KOPT-K1 (cell line): ENCODE measurements around the gene ABCC6.

Experiments used
- H3K27ac ChIP-seq: fragments of 200-600 bp; sonication (generic); 2 replicates; pipeline ENCODE4 v1.5.1; 2016; ENCODE audit warnings: antibody characterized with exemption, mild to moderate bottlenecking, low read depth, low read length; ENCODE audit not compliant: poor library complexity, severe bottlenecking
- H3K36me3 ChIP-seq: fragments of 200-600 bp; sonication (generic); 2 replicates; pipeline ENCODE4 v1.5.1; 2017; ENCODE audit warnings: antibody characterized with exemption, mild to moderate bottlenecking, low read length, moderate library complexity; ENCODE audit not compliant: insufficient read depth
- H3K9me3 ChIP-seq: fragments of 200-600 bp; sonication (generic); 2 replicates; pipeline ENCODE4 v1.5.1; 2017; ENCODE audit warnings: antibody characterized with exemption, low read length, mild to moderate bottlenecking; ENCODE audit not compliant: insufficient read depth, poor library complexity, severe bottlenecking

ABCC6 gene

GRCh38 chr16:16138034-16138635 lies 85.2 kb downstream of the ABCC6 start:
- H3K9me3 ChIP-seq: no peaks in the 10 kb centered on the region
- no peak overlapping the region for H3K27ac ChIP-seq
- peaks cover 99% of the 10 kb centered on the region for H3K36me3 ChIP-seq

- Histone ChIP-seq H3K36me3 (peaks cover 100% of the 10 kb centered on the region), H3K27ac (no peak overlapping the region), H3K9me3 (no peaks in the 10 kb centered on the region)
These were observed 86.2 kb downstream of the ABCC6 start for GRCh38 chr16:16137110-16137509.

- H3K27ac ChIP-seq: no peak overlapping the region
- no peaks in the 10 kb centered on the region for H3K9me3 ChIP-seq
- H3K36me3 ChIP-seq: peaks cover 100% of the 10 kb centered on the region
These were observed 86.7 kb downstream of the ABCC6 start for GRCh38 chr16:16136588-16136987.

GRCh38 chr16:16133943-16134604 lies 89.2 kb downstream of the ABCC6 start:
- peaks cover 100% of the 10 kb centered on the region for H3K36me3 ChIP-seq
- H3K27ac ChIP-seq: no peak overlapping the region

GRCh38 chr16:16131659-16132058 lies 91.6 kb downstream of the ABCC6 start:
- H3K36me3 ChIP-seq: peaks cover 99% of the 10 kb centered on the region
- H3K9me3 ChIP-seq: no peaks in the 10 kb centered on the region
- no peak overlapping the region for H3K27ac ChIP-seq

More at GRCh38 chr16:16133943-16134604, 89.2 kb downstream of the ABCC6 start:
- no peaks in the 10 kb centered on the region for H3K9me3 ChIP-seq

- H3K27ac ChIP-seq: no peak overlapping the region
- no peaks in the 10 kb centered on the region for H3K9me3 ChIP-seq
- H3K36me3 ChIP-seq: peaks cover 99% of the 10 kb centered on the region
These were observed 92.1 kb downstream of the ABCC6 start for GRCh38 chr16:16131204-16131603.

- Histone ChIP-seq H3K9me3 (peaks cover 13% of the 10 kb centered on the region), H3K27ac (peak overlapping the region; percentile 42), H3K36me3 (peaks cover 99% of the 10 kb centered on the region)
These were observed 95.7 kb downstream of the ABCC6 start for GRCh38 chr16:16127469-16128116.

GRCh38 chr16:16126896-16127295 lies 96.4 kb downstream of the ABCC6 start:
- peaks cover 99% of the 10 kb centered on the region for H3K36me3 ChIP-seq
- peak overlapping the region; percentile 42 for H3K27ac ChIP-seq
- peaks cover 13% of the 10 kb centered on the region for H3K9me3 ChIP-seq

GRCh38 chr16:16124974-16125373 lies 98.3 kb downstream of the ABCC6 start:
- Histone ChIP-seq H3K36me3 (peaks cover 97% of the 10 kb centered on the region), H3K27ac (no peak overlapping the region), H3K9me3 (peaks cover 13% of the 10 kb centered on the region)

- no peak overlapping the region for H3K27ac ChIP-seq
- H3K36me3 ChIP-seq: peaks cover 92% of the 10 kb centered on the region
- H3K9me3 ChIP-seq: peaks cover 13% of the 10 kb centered on the region
These were observed 98.9 kb downstream of the ABCC6 start for GRCh38 chr16:16124438-16124837.

- Histone ChIP-seq H3K9me3 (peaks cover 32% of the 10 kb centered on the region), H3K36me3 (peaks cover 90% of the 10 kb centered on the region), H3K27ac (no peak overlapping the region)
These were observed 101.0 kb downstream of the ABCC6 start for GRCh38 chr16:16122264-16122663.

- peak overlapping the region; percentile 73 for H3K27ac ChIP-seq
- peaks cover 42% of the 10 kb centered on the region for H3K9me3 ChIP-seq
- H3K36me3 ChIP-seq: peaks cover 90% of the 10 kb centered on the region
These were observed 102.0 kb downstream of the ABCC6 start for GRCh38 chr16:16121185-16121727.

GRCh38 chr16:16120382-16121184 lies 102.7 kb downstream of the ABCC6 start:
- Histone ChIP-seq H3K36me3 (peaks cover 90% of the 10 kb centered on the region), H3K9me3 (peaks cover 47% of the 10 kb centered on the region), H3K27ac (peak overlapping the region; percentile 73)

- peak overlapping the region; percentile 73 for H3K27ac ChIP-seq
- peaks cover 45% of the 10 kb centered on the region for H3K9me3 ChIP-seq
- H3K36me3 ChIP-seq: peaks cover 90% of the 10 kb centered on the region
These were observed 103.3 kb downstream of the ABCC6 start for GRCh38 chr16:16120044-16120381.

GRCh38 chr16:16118337-16118736 lies 105.0 kb downstream of the ABCC6 start:
- Histone ChIP-seq H3K27ac (no peak overlapping the region), H3K36me3 (peaks cover 90% of the 10 kb centered on the region), H3K9me3 (peaks cover 34% of the 10 kb centered on the region)
